ENCODE data around the gene BCO2.

- TF ChIP-seq, protein P1, sequence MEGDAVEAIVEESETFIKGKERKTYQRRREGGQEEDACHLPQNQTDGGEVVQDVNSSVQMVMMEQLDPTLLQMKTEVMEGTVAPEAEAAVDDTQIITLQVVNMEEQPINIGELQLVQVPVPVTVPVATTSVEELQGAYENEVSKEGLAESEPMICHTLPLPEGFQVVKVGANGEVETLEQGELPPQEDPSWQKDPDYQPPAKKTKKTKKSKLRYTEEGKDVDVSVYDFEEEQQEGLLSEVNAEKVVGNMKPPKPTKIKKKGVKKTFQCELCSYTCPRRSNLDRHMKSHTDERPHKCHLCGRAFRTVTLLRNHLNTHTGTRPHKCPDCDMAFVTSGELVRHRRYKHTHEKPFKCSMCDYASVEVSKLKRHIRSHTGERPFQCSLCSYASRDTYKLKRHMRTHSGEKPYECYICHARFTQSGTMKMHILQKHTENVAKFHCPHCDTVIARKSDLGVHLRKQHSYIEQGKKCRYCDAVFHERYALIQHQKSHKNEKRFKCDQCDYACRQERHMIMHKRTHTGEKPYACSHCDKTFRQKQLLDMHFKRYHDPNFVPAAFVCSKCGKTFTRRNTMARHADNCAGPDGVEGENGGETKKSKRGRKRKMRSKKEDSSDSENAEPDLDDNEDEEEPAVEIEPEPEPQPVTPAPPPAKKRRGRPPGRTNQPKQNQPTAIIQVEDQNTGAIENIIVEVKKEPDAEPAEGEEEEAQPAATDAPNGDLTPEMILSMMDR (IDR thresholded peaks at IDR 0.05; ENCODE audit: insufficient read depth, low read length) = no peak
- TF ChIP-seq, protein P2, sequence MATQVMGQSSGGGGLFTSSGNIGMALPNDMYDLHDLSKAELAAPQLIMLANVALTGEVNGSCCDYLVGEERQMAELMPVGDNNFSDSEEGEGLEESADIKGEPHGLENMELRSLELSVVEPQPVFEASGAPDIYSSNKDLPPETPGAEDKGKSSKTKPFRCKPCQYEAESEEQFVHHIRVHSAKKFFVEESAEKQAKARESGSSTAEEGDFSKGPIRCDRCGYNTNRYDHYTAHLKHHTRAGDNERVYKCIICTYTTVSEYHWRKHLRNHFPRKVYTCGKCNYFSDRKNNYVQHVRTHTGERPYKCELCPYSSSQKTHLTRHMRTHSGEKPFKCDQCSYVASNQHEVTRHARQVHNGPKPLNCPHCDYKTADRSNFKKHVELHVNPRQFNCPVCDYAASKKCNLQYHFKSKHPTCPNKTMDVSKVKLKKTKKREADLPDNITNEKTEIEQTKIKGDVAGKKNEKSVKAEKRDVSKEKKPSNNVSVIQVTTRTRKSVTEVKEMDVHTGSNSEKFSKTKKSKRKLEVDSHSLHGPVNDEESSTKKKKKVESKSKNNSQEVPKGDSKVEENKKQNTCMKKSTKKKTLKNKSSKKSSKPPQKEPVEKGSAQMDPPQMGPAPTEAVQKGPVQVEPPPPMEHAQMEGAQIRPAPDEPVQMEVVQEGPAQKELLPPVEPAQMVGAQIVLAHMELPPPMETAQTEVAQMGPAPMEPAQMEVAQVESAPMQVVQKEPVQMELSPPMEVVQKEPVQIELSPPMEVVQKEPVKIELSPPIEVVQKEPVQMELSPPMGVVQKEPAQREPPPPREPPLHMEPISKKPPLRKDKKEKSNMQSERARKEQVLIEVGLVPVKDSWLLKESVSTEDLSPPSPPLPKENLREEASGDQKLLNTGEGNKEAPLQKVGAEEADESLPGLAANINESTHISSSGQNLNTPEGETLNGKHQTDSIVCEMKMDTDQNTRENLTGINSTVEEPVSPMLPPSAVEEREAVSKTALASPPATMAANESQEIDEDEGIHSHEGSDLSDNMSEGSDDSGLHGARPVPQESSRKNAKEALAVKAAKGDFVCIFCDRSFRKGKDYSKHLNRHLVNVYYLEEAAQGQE (IDR thresholded peaks at IDR 0.05; ENCODE audit: insufficient replicate concordance, low read depth) = no peak
Observed at GRCh38 chr11:112206071-112206470, 30.8 kb downstream of the BCO2 start.
